ENCODE results near the gene CENPU.

The CENPU gene

DNA sequence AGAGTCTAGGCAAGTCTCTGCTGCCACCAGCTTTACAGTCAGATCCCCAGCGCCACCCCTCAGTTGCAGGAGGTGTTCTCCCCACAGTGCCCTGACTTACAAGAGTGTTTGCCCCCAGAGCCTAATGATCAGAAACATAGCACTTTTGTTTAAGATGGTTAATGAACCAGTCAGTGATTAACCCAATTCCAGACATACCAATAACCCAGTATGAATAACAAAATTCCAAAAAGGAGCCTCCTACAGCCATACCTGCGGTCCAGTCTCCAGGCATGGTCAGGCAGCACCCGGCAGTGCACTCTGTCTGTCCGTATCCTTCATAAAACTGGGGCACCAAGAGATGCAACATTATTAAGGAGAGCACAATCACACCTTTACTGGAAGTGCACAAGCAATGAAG lies 30.7 kb upstream of the CENPU start:
- no peak overlapping the region for H3K4me3 ChIP-seq (replicated peaks; ENCODE audit: low read depth, low read length)
- TF ChIP-seq, protein P1, sequence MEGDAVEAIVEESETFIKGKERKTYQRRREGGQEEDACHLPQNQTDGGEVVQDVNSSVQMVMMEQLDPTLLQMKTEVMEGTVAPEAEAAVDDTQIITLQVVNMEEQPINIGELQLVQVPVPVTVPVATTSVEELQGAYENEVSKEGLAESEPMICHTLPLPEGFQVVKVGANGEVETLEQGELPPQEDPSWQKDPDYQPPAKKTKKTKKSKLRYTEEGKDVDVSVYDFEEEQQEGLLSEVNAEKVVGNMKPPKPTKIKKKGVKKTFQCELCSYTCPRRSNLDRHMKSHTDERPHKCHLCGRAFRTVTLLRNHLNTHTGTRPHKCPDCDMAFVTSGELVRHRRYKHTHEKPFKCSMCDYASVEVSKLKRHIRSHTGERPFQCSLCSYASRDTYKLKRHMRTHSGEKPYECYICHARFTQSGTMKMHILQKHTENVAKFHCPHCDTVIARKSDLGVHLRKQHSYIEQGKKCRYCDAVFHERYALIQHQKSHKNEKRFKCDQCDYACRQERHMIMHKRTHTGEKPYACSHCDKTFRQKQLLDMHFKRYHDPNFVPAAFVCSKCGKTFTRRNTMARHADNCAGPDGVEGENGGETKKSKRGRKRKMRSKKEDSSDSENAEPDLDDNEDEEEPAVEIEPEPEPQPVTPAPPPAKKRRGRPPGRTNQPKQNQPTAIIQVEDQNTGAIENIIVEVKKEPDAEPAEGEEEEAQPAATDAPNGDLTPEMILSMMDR (IDR thresholded peaks at IDR 0.05; ENCODE audit: low read depth, low read length, missing control alignments): no peak
- no peak for DNase-seq (ENCODE audit: extremely low read depth, low read depth)

DNA sequence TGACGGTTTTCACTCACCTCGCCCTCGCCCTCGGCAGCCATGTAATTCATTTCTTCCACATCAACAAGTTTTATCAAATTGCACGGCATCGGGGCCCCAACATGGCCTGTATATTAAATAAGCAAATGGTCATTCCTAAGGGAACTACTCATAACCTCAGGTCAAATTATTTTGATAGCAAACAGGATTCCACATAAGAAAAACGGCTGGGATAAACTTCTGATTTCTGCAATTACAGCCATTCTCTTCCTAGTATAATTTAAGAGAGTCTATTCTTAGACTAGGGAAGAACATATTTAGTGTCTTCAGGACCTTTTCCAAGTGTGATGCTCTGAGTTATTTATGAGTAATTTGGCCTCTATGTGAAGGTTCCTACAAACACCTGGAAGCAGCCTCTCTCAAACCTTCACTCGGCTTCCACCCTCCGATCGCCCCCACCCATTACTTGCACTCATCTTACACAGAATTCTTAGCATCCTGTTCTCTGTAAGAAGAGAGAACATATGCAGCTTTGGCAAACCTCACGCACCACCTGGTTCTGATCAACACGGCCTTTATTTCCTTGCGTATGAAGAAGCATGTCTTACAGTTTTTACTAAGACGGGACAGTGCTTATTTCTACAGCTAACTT lies 29.4 kb upstream of the CENPU start:
- peak; percentile 70 for DNase-seq (ENCODE audit: extremely low read depth, low read depth)
- TF ChIP-seq, protein P1 (IDR thresholded peaks at IDR 0.05; ENCODE audit: low read depth, low read length, missing control alignments): no peak
- no peak overlapping the region for H3K4me3 ChIP-seq (replicated peaks; ENCODE audit: low read depth, low read length)

DNA sequence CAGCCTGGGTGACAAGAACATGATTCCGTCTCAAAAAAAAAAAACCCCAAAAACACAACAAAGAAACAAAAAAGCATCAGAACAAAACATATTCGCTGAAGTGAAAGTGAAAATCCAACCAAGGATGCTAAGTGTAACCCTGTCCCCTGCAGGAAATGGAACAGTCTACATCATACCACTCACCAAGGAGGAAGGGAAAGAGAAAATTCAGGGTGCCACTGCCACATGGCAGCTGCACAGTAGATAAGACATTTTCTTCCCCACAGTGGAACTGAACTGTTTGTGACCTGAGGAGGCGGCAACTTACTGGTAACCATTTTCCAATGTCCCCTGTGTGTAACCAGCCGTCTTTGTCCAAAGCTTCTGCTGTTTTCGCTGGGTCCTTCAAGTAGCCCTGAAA lies 28.2 kb upstream of the CENPU start:
- TF ChIP-seq, protein P1 (IDR thresholded peaks at IDR 0.05; ENCODE audit: low read depth, low read length, missing control alignments): no peak
- no peak for DNase-seq (ENCODE audit: extremely low read depth, low read depth)
- H3K4me3 ChIP-seq (replicated peaks; ENCODE audit: low read depth, low read length): no peak overlapping the region

DNA sequence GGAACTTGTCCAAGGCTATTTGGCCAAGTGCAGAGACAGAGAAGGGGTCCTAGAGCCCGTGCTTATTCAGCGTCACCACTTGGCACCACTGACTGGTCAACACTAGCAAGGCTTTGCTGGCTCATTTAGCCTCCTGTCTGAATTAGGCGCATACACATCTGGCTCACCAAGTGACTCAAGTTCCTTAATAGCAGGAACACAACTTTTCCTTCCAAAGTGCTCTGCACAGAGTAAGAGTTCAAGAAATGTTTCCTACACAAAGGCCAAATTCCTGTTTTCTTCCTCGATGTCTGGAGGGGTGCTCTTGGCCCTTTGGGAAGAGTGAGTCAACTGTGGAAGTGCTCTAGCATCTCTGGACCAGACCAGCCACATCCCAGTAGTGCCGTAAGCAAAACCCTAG lies 26.8 kb upstream of the CENPU start:
- TF ChIP-seq, protein P1 (IDR thresholded peaks at IDR 0.05; ENCODE audit: low read depth, low read length, missing control alignments): no peak
- DNase-seq (ENCODE audit: extremely low read depth, low read depth): no peak
- H3K4me3 ChIP-seq (replicated peaks; ENCODE audit: low read depth, low read length): no peak overlapping the region

DNA sequence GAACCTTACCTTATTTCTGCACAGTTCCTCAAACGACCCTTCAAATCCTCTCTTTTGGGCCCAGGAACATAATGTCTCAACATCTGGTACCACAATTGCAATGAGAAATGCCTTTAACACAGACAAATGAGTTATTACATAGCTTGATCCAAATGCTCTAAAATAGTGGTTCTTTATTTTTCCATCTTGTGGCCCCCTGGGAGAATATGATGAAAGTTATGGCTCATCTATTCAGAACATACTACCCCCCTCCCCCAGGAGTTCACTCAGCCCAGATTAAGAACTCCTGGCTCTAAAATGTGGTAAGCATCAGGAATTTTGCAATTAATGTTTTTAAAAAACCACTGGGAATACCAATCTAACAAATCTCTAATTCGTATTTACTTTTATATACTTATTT lies 23.9 kb upstream of the CENPU start:
- no peak for DNase-seq (ENCODE audit: extremely low read depth, low read depth)
- H3K4me3 ChIP-seq (replicated peaks; ENCODE audit: low read depth, low read length): no peak overlapping the region
- TF ChIP-seq, protein P1 (IDR thresholded peaks at IDR 0.05; ENCODE audit: low read depth, low read length, missing control alignments): no peak

DNA sequence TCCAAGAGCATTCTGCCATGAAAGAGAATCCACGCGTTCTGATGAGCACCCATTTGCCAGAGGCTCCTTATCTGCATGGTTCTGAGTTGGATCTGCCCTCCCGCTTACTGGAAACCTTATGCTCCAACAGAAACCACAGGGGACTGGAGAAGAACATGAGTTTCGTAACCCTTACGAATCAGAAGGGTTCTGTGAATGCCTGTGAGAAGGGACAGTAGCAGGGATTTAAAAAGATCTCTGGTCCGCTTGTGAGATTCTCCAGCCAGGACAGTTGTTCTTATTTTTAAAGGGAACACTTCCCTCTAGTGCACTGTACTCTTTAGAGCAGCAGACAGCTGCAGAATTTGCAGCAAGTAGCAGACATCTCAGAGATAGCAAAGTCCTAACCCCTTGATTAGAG lies 22.5 kb upstream of the CENPU start:
- no peak for DNase-seq (ENCODE audit: extremely low read depth, low read depth)
- no peak overlapping the region for H3K4me3 ChIP-seq (replicated peaks; ENCODE audit: low read depth, low read length)
- TF ChIP-seq, protein P1 (IDR thresholded peaks at IDR 0.05; ENCODE audit: low read depth, low read length, missing control alignments): no peak

DNA sequence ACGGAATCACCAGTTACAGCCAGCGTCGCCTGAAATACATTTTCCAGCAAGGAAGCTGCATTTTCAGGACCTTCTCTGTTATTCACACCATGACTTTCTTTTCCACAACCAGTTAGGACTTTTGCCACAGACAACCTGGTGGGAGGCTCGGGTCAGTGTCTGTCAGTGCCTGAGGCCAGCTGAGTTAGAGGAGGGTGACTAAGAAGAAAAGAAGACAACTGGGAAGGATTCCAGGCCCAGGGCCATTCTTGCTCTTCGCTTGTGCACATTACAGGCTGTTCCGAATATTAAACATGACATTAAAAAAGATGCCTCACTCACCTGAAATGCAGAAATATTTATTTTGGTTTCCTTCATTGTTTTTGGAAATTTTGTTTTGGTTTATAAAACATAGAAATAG lies 21.4 kb upstream of the CENPU start:
- TF ChIP-seq, protein P1 (IDR thresholded peaks at IDR 0.05; ENCODE audit: low read depth, low read length, missing control alignments): no peak
- no peak for DNase-seq (ENCODE audit: extremely low read depth, low read depth)
- no peak overlapping the region for H3K4me3 ChIP-seq (replicated peaks; ENCODE audit: low read depth, low read length)

Measured in HFF-Myc (cell line).